ENCODE results near the gene LY9. TPM values are rescaled to one million over a fixed set of nuclear protein-coding genes. Genes with fewer than 3 reads are reported as not detected.

LY9 gene
- total RNA-seq, 1 experiment from 2014 or later: not detected

GRCh38 chr1:160767395-160768294 is 28.3 kb upstream of the LY9 start:
- no peaks in the 10 kb centered on the region for H3K27me3 Mint-ChIP-seq (ENCODE audit: low read depth)
- no peak overlapping the region for H3K4ac ChIP-seq (ENCODE audit: low read depth, low read length)
- no peak overlapping the region for H4K91ac ChIP-seq (ENCODE audit: insufficient read length, low read depth, low read length)
- peaks cover 10 to 11% of the 10 kb centered on the region in 2 experiments for H3K4me1 Mint-ChIP-seq
- H3K56ac ChIP-seq (ENCODE audit: insufficient read length, low read depth, low read length): no peak overlapping the region
- peaks cover 0 to 3% of the 10 kb centered on the region in 2 experiments; a peak in 1 of 5 replicates for H3K9me3 Mint-ChIP-seq
- TF ChIP-seq CTCF (conservative IDR thresholded peaks at IDR 0.05): no peak
- H4K8ac ChIP-seq (replicated peaks; ENCODE audit: insufficient read length, low read depth, low read length): no peak overlapping the region
- no peak overlapping the region for H2BK15ac ChIP-seq (ENCODE audit: low read depth, low read length)
- H2BK120ac ChIP-seq (ENCODE audit: low read depth, low read length, poor library complexity, severe bottlenecking): no peak overlapping the region
- H3K23ac ChIP-seq (ENCODE audit: insufficient read length, low read depth, low read length): no peak overlapping the region
- no peaks in the 10 kb centered on the region for H3K79me1 ChIP-seq (ENCODE audit: insufficient read depth, low read depth, low read length, poor library complexity, severe bottlenecking)
- H3K23me2 ChIP-seq (ENCODE audit: insufficient read length, low read depth, low read length, poor library complexity, severe bottlenecking): no peaks in the 10 kb centered on the region
- H3K79me2 ChIP-seq (ENCODE audit: insufficient read depth, low read length): no peaks in the 10 kb centered on the region
- no peak overlapping the region for H2AK5ac ChIP-seq (ENCODE audit: insufficient read length, low read length)
- no CpG with 5 or more reads among the region's 8 CpGs for WGBS (ENCODE audit: extremely low coverage, insufficient read length, low lambda C conversion rate)
- no peak overlapping the region for H3K4me3 Mint-ChIP-seq
- H3K18ac ChIP-seq (ENCODE audit: insufficient read length, low read depth, low read length): no peak overlapping the region
- H3K27me3 ChIP-seq (ENCODE audit: insufficient read depth, low read length): no peaks in the 10 kb centered on the region
- no peak overlapping the region for H3K14ac ChIP-seq (ENCODE audit: insufficient read depth, low read length)
- no peak overlapping the region for H2BK12ac ChIP-seq (ENCODE audit: insufficient read length, low read depth, low read length)
- no peak overlapping the region for H3K27ac ChIP-seq (ENCODE audit: insufficient read length, low read depth, low read length)
- H3K9me3 ChIP-seq (ENCODE audit: control insufficient read depth, low read depth, low read length): no peaks in the 10 kb centered on the region
- H2AFZ ChIP-seq (ENCODE audit: low read length): no peak overlapping the region
- no peak overlapping the region for H2BK20ac ChIP-seq (ENCODE audit: low read depth, low read length, poor library complexity, severe bottlenecking)
- no peak overlapping the region for H3K4me2 ChIP-seq (ENCODE audit: insufficient read depth, insufficient read length, low read length)
- H3T11ph ChIP-seq (ENCODE audit: low read length): no peak overlapping the region
- H3K36me3 Mint-ChIP-seq (ENCODE audit: insufficient read depth in 1 of 3, low read depth in 3 of 3): no peaks in the 10 kb centered on the region
- no peak overlapping the region for H3K9ac ChIP-seq (ENCODE audit: extremely low read depth, insufficient read length, low read length)
- no peak overlapping the region for H4K5ac ChIP-seq (ENCODE audit: insufficient read length, low read depth, low read length)
- DNase-seq: no peak
- H3K4me1 ChIP-seq (ENCODE audit: insufficient read depth, low read length): no peaks in the 10 kb centered on the region
- H4K20me1 ChIP-seq (ENCODE audit: control insufficient read depth, insufficient read depth, insufficient read length): no peaks in the 10 kb centered on the region
- H3K27ac Mint-ChIP-seq: no peak overlapping the region; a peak in 1 of 7 replicates
- no peak overlapping the region for H2BK5ac ChIP-seq (ENCODE audit: insufficient read length, low read length)
